IMR-90 (cell line): ENCODE measurements around the gene SCFD1. TPM values are rescaled to one million over a fixed set of nuclear protein-coding genes. Genes with fewer than 3 reads are reported as not detected.

ENCODE experiments used
- ATAC-seq: fragments of 200-7000 bp; cut with Tn5 transposase; 2 replicates; pipeline ENCODE4 v1.9.1; 2020; ENCODE audit warnings: low read depth, mild to moderate bottlenecking, moderate library complexity
- BruUV-seq: library from RNA; stranded (reverse); fragments of 400-500 nt; replicated peaks from 2 replicates; lab custom pipeline; 2021; lab: Mats Ljungman, UMichigan
- CTCF ChIA-PET: fragments of 300-600 bp; formaldehyde crosslinking; extraction: SDS; loops from one replicate; lab custom pipeline; 2021; ENCODE audit warnings: antibody characterized with exemption; lab: Yijun Ruan, JAX
- POLR2A ChIA-PET: fragments of 300-600 bp; sonication (Branson Sonifier 250); formaldehyde crosslinking; loops from one replicate; lab custom pipeline; 2022; ENCODE audit warnings: antibody characterized with exemption; ENCODE audit not compliant: unreplicated experiment; lab: Charles Lee
- DNase-seq: peaks from one replicate; pipeline ENCODE4 v3.0.0; 2013
- H2AFZ ChIP-seq: replicated peaks from 2 replicates; pipeline ENCODE3; 2013; ENCODE audit warnings: low read length, mild to moderate bottlenecking; ENCODE audit not compliant: poor library complexity
- H2AK5ac ChIP-seq: 2 replicates; pipeline ENCODE4 v1.6.1; 2013; ENCODE audit warnings: low read depth, low read length, inconsistent platforms
- H2AK9ac ChIP-seq: replicated peaks from 2 replicates; pipeline ENCODE3; 2013; ENCODE audit warnings: mild to moderate bottlenecking, low read depth, low read length, moderate library complexity; ENCODE audit not compliant: poor library complexity
- H2BK120ac ChIP-seq: 2 replicates; pipeline ENCODE4 v1.6.1; 2013; ENCODE audit warnings: low read depth, low read length, inconsistent platforms
- H2BK15ac ChIP-seq: 3 replicates; pipeline ENCODE4 v1.6.1; 2013; ENCODE audit warnings: low read depth, low read length, inconsistent platforms
- H2BK20ac ChIP-seq: 2 replicates; pipeline ENCODE4 v1.6.1; 2013; ENCODE audit warnings: low read depth, mild to moderate bottlenecking, inconsistent platforms, low read length, moderate library complexity
- H2BK5ac ChIP-seq: 2 replicates; pipeline ENCODE4 v1.6.1; 2013; ENCODE audit warnings: mild to moderate bottlenecking, low read depth, low read length, inconsistent platforms; ENCODE audit not compliant: poor library complexity, severe bottlenecking
- H3K14ac ChIP-seq: replicated peaks from 2 replicates; pipeline ENCODE4 v1.6.1; 2013; ENCODE audit warnings: low read depth, low read length, inconsistent platforms
- H3K18ac ChIP-seq: 2 replicates; pipeline ENCODE4 v1.6.1; 2013; ENCODE audit warnings: low read depth, low read length, control low read depth
- H3K23ac ChIP-seq: 2 replicates; pipeline ENCODE4 v1.6.1; 2013; ENCODE audit warnings: low read depth, low read length, inconsistent platforms
- H3K27ac ChIP-seq: 2 replicates; pipeline ENCODE4 v1.5.1; 2013; ENCODE audit warnings: mild to moderate bottlenecking, control low read depth, low read length; ENCODE audit not compliant: insufficient read depth
- H3K27me3 ChIP-seq: 2 replicates; pipeline ENCODE4 v1.6.1; 2013; ENCODE audit warnings: low read length; ENCODE audit not compliant: control insufficient read depth, insufficient read depth
- H3K36me3 ChIP-seq: 2 replicates; pipeline ENCODE4 v1.6.1; 2013; ENCODE audit warnings: low read length, mixed read lengths; ENCODE audit not compliant: control insufficient read depth, insufficient read depth
- H3K4ac ChIP-seq: 2 replicates; pipeline ENCODE4 v1.6.1; 2013; ENCODE audit warnings: low read depth, low read length, inconsistent platforms
- H3K4me1 ChIP-seq: 2 replicates; pipeline ENCODE4 v1.6.1; 2013; ENCODE audit warnings: low read length, mixed read lengths; ENCODE audit not compliant: control insufficient read depth, insufficient read depth
- H3K4me2 ChIP-seq: 2 replicates; pipeline ENCODE4 v1.6.1; 2013; ENCODE audit warnings: low read depth, mild to moderate bottlenecking, control low read depth, low read length, moderate library complexity
- H3K4me3 ChIP-seq: 2 replicates; pipeline ENCODE4 v1.5.1; 2013; ENCODE audit warnings: low read depth, mild to moderate bottlenecking, control low read depth, low read length, moderate library complexity; ENCODE audit not compliant: insufficient read depth
- H3K56ac ChIP-seq: 2 replicates; pipeline ENCODE4 v1.6.1; 2013; ENCODE audit warnings: low read length, inconsistent platforms; ENCODE audit not compliant: insufficient read depth; ENCODE audit errors: extremely low read depth
- H3K79me1 ChIP-seq, 2 experiments: 2 replicates each; pipeline ENCODE4 v1.6.1; 2013; ENCODE audit warnings: low read length in 2 of 2, inconsistent platforms in 1 of 2, low read depth in 1 of 2
- H3K9ac ChIP-seq: 2 replicates; pipeline ENCODE4 v1.6.1; 2013; ENCODE audit warnings: low read depth, low read length, control low read depth
- H3K9me1 ChIP-seq: 2 replicates; pipeline ENCODE4 v1.6.1; 2013; ENCODE audit warnings: low read length, inconsistent platforms; ENCODE audit not compliant: insufficient read depth
- H3K9me3 ChIP-seq: 2 replicates; pipeline ENCODE4 v1.6.1; 2013; ENCODE audit warnings: low read length; ENCODE audit not compliant: control insufficient read depth, insufficient read depth
- H4K20me1 ChIP-seq: 2 replicates; pipeline ENCODE4 v1.6.1; 2013; ENCODE audit warnings: low read length, inconsistent platforms; ENCODE audit not compliant: insufficient read depth
- H4K5ac ChIP-seq: 2 replicates; pipeline ENCODE4 v1.6.1; 2013; ENCODE audit warnings: mild to moderate bottlenecking, low read depth, low read length, control low read depth
- H4K8ac ChIP-seq, 2 experiments: 2 replicates each; pipeline ENCODE4 v1.6.1; 2013; ENCODE audit warnings: low read depth in 2 of 2, low read length in 2 of 2, control low read depth in 1 of 2, inconsistent platforms in 1 of 2
- H4K91ac ChIP-seq: 2 replicates; pipeline ENCODE4 v1.6.1; 2013; ENCODE audit warnings: low read depth, low read length, inconsistent platforms; ENCODE audit not compliant: insufficient read depth
- BHLHE40 ChIP-seq: fragments of 150-350 bp; IDR thresholded peaks from 2 replicates; pipeline ENCODE4 v1.6.1; 2016; ENCODE audit warnings: mild to moderate bottlenecking, low read depth, low read length
- CEBPB ChIP-seq: IDR thresholded peaks from 2 replicates; pipeline ENCODE4 v1.6.1; 2012; ENCODE audit warnings: low read depth, low read length, improper control_type of control experiment
- CHD1 ChIP-seq: IDR thresholded peaks from 2 replicates; pipeline ENCODE4 v1.6.1; 2012; ENCODE audit warnings: low read depth, low read length, improper control_type of control experiment
- ELK1 ChIP-seq: fragments of 150-350 bp; IDR thresholded peaks from 2 replicates; pipeline ENCODE4 v1.6.1; 2016; ENCODE audit warnings: low read depth, mild to moderate bottlenecking, low read length, moderate library complexity, borderline replicate concordance
- FOS ChIP-seq: fragments of 150-350 bp; IDR thresholded peaks from 2 replicates; pipeline ENCODE4 v1.6.1; 2016; ENCODE audit warnings: low read depth, low read length
- MAFK ChIP-seq: IDR thresholded peaks from 2 replicates; pipeline ENCODE4 v1.6.1; 2012; ENCODE audit warnings: low read depth, low read length, improper control_type of control experiment
- MAZ ChIP-seq: IDR thresholded peaks from 2 replicates; pipeline ENCODE4 v1.6.1; 2012; ENCODE audit warnings: low read depth, mild to moderate bottlenecking, low read length, improper control_type of control experiment, moderate library complexity, borderline replicate concordance
- MXI1 ChIP-seq: IDR thresholded peaks from 2 replicates; pipeline ENCODE4 v1.6.1; 2012; ENCODE audit warnings: low read depth, mild to moderate bottlenecking, low read length, moderate library complexity, borderline replicate concordance
- NFE2L2 ChIP-seq: fragments of 150-350 bp; IDR thresholded peaks from 2 replicates; pipeline ENCODE4 v1.6.1; 2016; ENCODE audit warnings: low read depth, mild to moderate bottlenecking, low read length
- POLR2A ChIP-seq: IDR thresholded peaks from 2 replicates; pipeline ENCODE4 v1.6.1; 2012; ENCODE audit warnings: mild to moderate bottlenecking, low read depth, low read length
- RAD21 ChIP-seq: IDR thresholded peaks from 2 replicates; pipeline ENCODE4 v1.6.1; 2012; ENCODE audit warnings: low read length, improper control_type of control experiment
- RCOR1 ChIP-seq: IDR thresholded peaks from 2 replicates; pipeline ENCODE4 v1.6.1; 2012; ENCODE audit warnings: mild to moderate bottlenecking, low read length, improper control_type of control experiment; ENCODE audit not compliant: insufficient replicate concordance
- RFX5 ChIP-seq: IDR thresholded peaks from 2 replicates; pipeline ENCODE4 v1.8.0; 2012; ENCODE audit warnings: low read depth, mild to moderate bottlenecking, low read length, moderate library complexity
- SMC3 ChIP-seq: fragments of 150-350 bp; IDR thresholded peaks from 2 replicates; pipeline ENCODE4 v1.6.1; 2016; ENCODE audit warnings: low read depth, mild to moderate bottlenecking, antibody characterized with exemption, low read length, moderate library complexity
- USF2 ChIP-seq: fragments of 150-350 bp; IDR thresholded peaks from 2 replicates; pipeline ENCODE4 v1.6.1; 2017; ENCODE audit warnings: mild to moderate bottlenecking, antibody characterized with exemption, low read length, low read depth
- WGBS, 2 experiments: methylation state at CpG; one replicate each; pipeline versions ENCODE4 v1.1.5 to v1.1.7; 2013; ENCODE audit warnings: missing lambda C conversion rate in 2 of 2; ENCODE audit not compliant: insufficient read length in 1 of 2; ENCODE audit errors: extremely low coverage in 2 of 2; 5-methylcytosine and 5-hydroxymethylcytosine counted together
- dilution Hi-C: fragments of 300-500 bp; cut with HindIII; formaldehyde crosslinking; loops from one replicate; pipeline ENCODE4 v1.14.3; 2018; ENCODE audit warnings: low sequenced_read_pairs; ENCODE audit not compliant: unreplicated experiment
- in situ Hi-C: fragments of 300-500 bp; cut with MboI; formaldehyde crosslinking; loops from 3 replicates; pipeline ENCODE4 v1.14.3; 2019; ENCODE audit warnings: low sequenced_read_pairs, inconsistent platforms, mixed read lengths
- intact Hi-C: fragments of 100-400 bp; cut with micrococcal nuclease; formaldehyde crosslinking; loops from 2 replicates; pipeline ENCODE4 v1.10.0; 2022
- polyA plus RNA-seq, 3 experiments: library from polyadenylated mRNA; depleted of rRNA; stranded (reverse); fragments of >200 nt; gene quantifications; 2 replicates each; pipeline ENCODE4 v1.2.3, GENCODE V29; 2012; ENCODE audit warnings: low replicate concordance in 1 of 3
- total RNA-seq: library from RNA; depleted of rRNA; stranded (reverse); fragments of >200 nt; gene quantifications from 2 replicates; pipeline ENCODE4 v1.2.3, GENCODE V29; 2012

The SCFD1 gene
- total and polyA plus RNA-seq, 2 of the 4 experiments (the other 2 are of a cell fraction), result 51.4 to 74.0 TPM

GRCh38 chr14:30751646-30752416 is 129.7 kb downstream of the SCFD1 start (continued):
- TF ChIP-seq MXI1, result no peak

DNA sequence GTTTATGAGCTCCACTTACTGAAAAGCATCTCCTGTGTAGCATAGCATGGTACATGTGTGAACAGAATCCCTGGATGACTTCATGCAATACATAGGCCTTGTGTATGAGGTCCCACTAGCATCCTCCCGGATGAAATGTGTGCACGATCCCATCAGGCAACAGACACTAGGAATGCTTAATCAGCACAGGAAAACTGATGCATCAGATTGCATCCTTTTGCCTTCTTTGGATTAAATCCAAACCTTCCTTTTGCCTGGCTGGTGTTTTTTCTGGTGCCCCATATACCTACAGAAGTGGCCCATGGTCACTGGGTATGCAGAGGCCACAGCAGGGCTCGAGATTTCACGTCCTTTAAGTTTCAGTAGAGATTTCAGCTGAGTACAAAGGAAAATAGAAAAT is 131.3 kb downstream of the SCFD1 start:
- H2AFZ ChIP-seq, result no peak overlapping the region
- no peak overlapping the region for H3K27ac ChIP-seq
- no peak overlapping the region for H2BK15ac ChIP-seq
- H3K9me3 ChIP-seq, result no peaks in the 10 kb centered on the region
- in situ Hi-C loops (no loop called here), intact Hi-C loops (loop anchor here (5.0 kb wide), 1 partner anchor 44 kb away; no protein-coding TSS in a partner anchor), dilution Hi-C loops (no loop called here)
- H4K20me1 ChIP-seq, result peaks cover 3% of the 10 kb centered on the region; the same call in 1 of the 2 replicates
- no peak overlapping the region for H3K56ac ChIP-seq
- no CpG with 5 or more reads among the region's 4 CpGs for WGBS, 2 experiments
- no peak overlapping the region for H3K4me3 ChIP-seq
- no TSS peak for BruUV-seq
- H3K36me3 ChIP-seq, result no peaks in the 10 kb centered on the region
- H3K14ac ChIP-seq, result no peak overlapping the region
- H3K27me3 ChIP-seq, result peaks cover 16% of the 10 kb centered on the region
- no peak overlapping the region for H2BK120ac ChIP-seq
- DNase-seq, result no peak
- no peaks in the 10 kb centered on the region; the same call in 1 of the 2 replicates for H3K9me1 ChIP-seq
- H3K4me2 ChIP-seq, result no peak overlapping the region
- H4K8ac ChIP-seq, result no peak overlapping the region
- ChIA-PET CTCF (no interaction called here), POLR2A (no interaction called here)
- H3K23ac ChIP-seq, result no peak overlapping the region
- H2AK5ac ChIP-seq, result no peak overlapping the region
- H2BK5ac ChIP-seq, result no peak overlapping the region
- no peaks in the 10 kb centered on the region for H3K4me1 ChIP-seq
- no peak overlapping the region for H2AK9ac ChIP-seq
- H4K5ac ChIP-seq, result no peak overlapping the region
- no peak overlapping the region for H3K4ac ChIP-seq
- no peak for ATAC-seq
- no peak overlapping the region for H4K91ac ChIP-seq
- no peak overlapping the region for H3K18ac ChIP-seq
- no peaks in the 10 kb centered on the region for H3K79me1 ChIP-seq
- no peak overlapping the region for H3K9ac ChIP-seq
- no peak overlapping the region for H2BK20ac ChIP-seq
- no peak for TF ChIP-seq CHD1
- no peak for TF ChIP-seq CEBPB
- TF ChIP-seq RFX5, result no peak
- TF ChIP-seq USF2, result no peak
- no peak for TF ChIP-seq POLR2A
- TF ChIP-seq ELK1, result no peak
- no peak for TF ChIP-seq NFE2L2
- no peak for TF ChIP-seq MAFK
- TF ChIP-seq RCOR1, result no peak
- TF ChIP-seq BHLHE40, result no peak
- no peak for TF ChIP-seq RAD21
- TF ChIP-seq FOS, result no peak
- TF ChIP-seq MAZ, result no peak
- TF ChIP-seq SMC3, result no peak
